Activated T-cell treated with anti-CD3 and anti-CD28 coated beads for 4 hours (primary cell): ENCODE data around the gene SKAP2.

Experiments
- DNase-seq: peaks from one replicate; pipeline ENCODE4 v3.0.0-alpha.2; 2020

Gene SKAP2

GRCh38 chr7:26691406-26691805 is 173.0 kb downstream of the SKAP2 start:
- no peak for DNase-seq

- no peak for DNase-seq
Observed at GRCh38 chr7:26690135-26690805, 174.1 kb downstream of the SKAP2 start.

- DNase-seq, result no peak
Observed at GRCh38 chr7:26688936-26689506, 175.4 kb downstream of the SKAP2 start.

- DNase-seq, result no peak
Observed at GRCh38 chr7:26688388-26688787, 176.0 kb downstream of the SKAP2 start.

GRCh38 chr7:26687032-26687431 is 177.4 kb downstream of the SKAP2 start:
- no peak for DNase-seq

- DNase-seq, result no peak
Observed at GRCh38 chr7:26686448-26686981, 177.9 kb downstream of the SKAP2 start.

- no peak for DNase-seq
Observed at GRCh38 chr7:26685606-26686005, 178.8 kb downstream of the SKAP2 start.

- DNase-seq, result no peak
Observed at GRCh38 chr7:26684447-26684846, 179.9 kb downstream of the SKAP2 start.

- no peak for DNase-seq
Observed at GRCh38 chr7:26683277-26683676, 181.1 kb downstream of the SKAP2 start.

GRCh38 chr7:26681819-26682418 is 182.5 kb downstream of the SKAP2 start:
- no peak for DNase-seq

- no peak for DNase-seq
Observed at GRCh38 chr7:26680587-26680986, 183.8 kb downstream of the SKAP2 start.

- DNase-seq, result no peak
Observed at GRCh38 chr7:26675143-26675887, 189.1 kb downstream of the SKAP2 start.

- DNase-seq, result no peak
Observed at GRCh38 chr7:26673858-26674257, 190.5 kb downstream of the SKAP2 start.

GRCh38 chr7:26673271-26673670 is 191.1 kb downstream of the SKAP2 start:
- no peak for DNase-seq

- DNase-seq, result no peak
Observed at GRCh38 chr7:26670841-26671240, 193.5 kb downstream of the SKAP2 start.

GRCh38 chr7:26670290-26670689 is 194.1 kb downstream of the SKAP2 start:
- DNase-seq, result no peak

- no peak for DNase-seq
Observed at GRCh38 chr7:26668821-26669220, 195.6 kb downstream of the SKAP2 start.

- peak; percentile 32 for DNase-seq
Observed at GRCh38 chr7:26667514-26668133, 196.8 kb downstream of the SKAP2 start.

GRCh38 chr7:26664735-26665416 is 199.5 kb downstream of the SKAP2 start:
- peak; percentile 7 for DNase-seq

GRCh38 chr7:26664274-26664673 is 200.1 kb downstream of the SKAP2 start:
- no peak for DNase-seq

- no peak for DNase-seq
Observed at GRCh38 chr7:26663874-26664273, 200.5 kb downstream of the SKAP2 start.

GRCh38 chr7:26662646-26663045 is 201.7 kb downstream of the SKAP2 start:
- DNase-seq, result no peak
